ENCODE results near the gene SLC44A3. TPM values are rescaled to one million over a fixed set of nuclear protein-coding genes. Genes with fewer than 3 reads are reported as not detected.

SLC44A3 gene
- polyA plus RNA-seq, 1 of the 3 experiments (the other 2 are of a cell fraction) = 2.6 TPM

GRCh38 chr1:94801919-94802546 is 18.1 kb upstream of the SLC44A3 start:
- peak; percentile 47 for DNase-seq
- H3K4me1 ChIP-seq (ENCODE audit: control insufficient read depth in 1 of 2, insufficient read depth in 2 of 2, low read depth in 1 of 2, low read length in 1 of 2) = peaks cover 8 to 29% of the 10 kb centered on the region in 2 experiments; a peak in 3 of 4 replicates

GRCh38 chr1:94803106-94803505 is 17.1 kb upstream of the SLC44A3 start:
- no peak overlapping the region for H3K4me3 ChIP-seq (ENCODE audit: low read depth in 2 of 2, low read length in 1 of 2)
- TF ChIP-seq USF2 (IDR thresholded peaks at IDR 0.05; ENCODE audit: borderline replicate concordance, low read depth, low read length) (no peak), GATA2 (CRISPR knock-in tag; IDR thresholded peaks at IDR 0.05) (no peak), JUND (IDR thresholded peaks at IDR 0.05) (no peak), ELF1 (IDR thresholded peaks at IDR 0.05) (no peak), MEF2A (IDR thresholded peaks at IDR 0.05; ENCODE audit: borderline replicate concordance, low read depth) (no peak), GABPA (IDR thresholded peaks at IDR 0.05; ENCODE audit: low read depth) (no peak), RXRA (IDR thresholded peaks at IDR 0.05; ENCODE audit: borderline replicate concordance, low read depth) (no peak), MAX (IDR thresholded peaks at IDR 0.05; ENCODE audit: low read depth) (no peak), RAD21 (IDR thresholded peaks at IDR 0.05; ENCODE audit: low read length) (no peak), NFIC (IDR thresholded peaks at IDR 0.05; ENCODE audit: borderline replicate concordance) (no peak), FOXM1 (IDR thresholded peaks at IDR 0.05; ENCODE audit: low read depth) (no peak), EP300 (IDR thresholded peaks at IDR 0.05; ENCODE audit: borderline replicate concordance in 1 of 2, low read depth in 1 of 2, low read length in 1 of 2) (no peak), POLR2AphosphoS5 (IDR thresholded peaks at IDR 0.05; ENCODE audit: low read depth, low read length) (no peak), TAF1 (IDR thresholded peaks at IDR 0.05; ENCODE audit: borderline replicate concordance, low read depth, low read length) (no peak), EZH2phosphoT487 (IDR thresholded peaks at IDR 0.05; ENCODE audit: borderline replicate concordance, low read depth) (no peak)
- no peaks in the 10 kb centered on the region for H3F3A ChIP-seq (replicated peaks; ENCODE audit: insufficient read depth)
- no peaks in the 10 kb centered on the region for H3K9me3 ChIP-seq
- peak overlapping the region in 1 of 2 experiments; percentile 89; a peak in 2 of 4 replicates for H3K27ac ChIP-seq (ENCODE audit: low read depth in 2 of 2, low read length in 1 of 2)
- ChIA-PET POLR2A (no interaction called here), CTCF (interaction anchor here (0.6 to 6.9 kb wide), 21 partner anchors 18 to 777 kb away, joined by 3 to 82 read pairs (median 4); partner anchors contain the start of genes F3 and SLC44A3)
- H3K4me2 ChIP-seq = no peak overlapping the region
- DNase-seq = no peak
- no peak overlapping the region for H3K9ac ChIP-seq
- no peaks in the 10 kb centered on the region for H3K36me3 ChIP-seq (replicated peaks in 1 of 2; ENCODE audit: control insufficient read depth in 1 of 2, insufficient read depth in 2 of 2, low read length in 1 of 2)
- no peaks in the 10 kb centered on the region for H3K27me3 ChIP-seq (ENCODE audit: insufficient read depth)
- H2AFZ ChIP-seq (ENCODE audit: low read depth) = no peak overlapping the region
- H4K20me1 ChIP-seq (ENCODE audit: insufficient read depth) = no peaks in the 10 kb centered on the region
- H3K79me2 ChIP-seq (ENCODE audit: insufficient read depth) = no peaks in the 10 kb centered on the region
- WGBS (ENCODE audit: low lambda C conversion rate) = 92% methylated on average over 3 of the region's 3 CpGs
- no peaks in the 10 kb centered on the region for H3K9me2 ChIP-seq
- H3K4me1 ChIP-seq (ENCODE audit: control insufficient read depth in 1 of 2, insufficient read depth in 2 of 2, low read depth in 1 of 2, low read length in 1 of 2) = peaks cover 8 to 29% of the 10 kb centered on the region in 2 experiments; a peak in 3 of 4 replicates

More at GRCh38 chr1:94801919-94802546, 18.1 kb upstream of the SLC44A3 start:
- Histone ChIP-seq H3K4me3 (ENCODE audit: low read depth in 2 of 2, low read length in 1 of 2) (peak overlapping the region; percentile 19 to 58; a peak in 3 of 4 replicates), H3K79me2 (ENCODE audit: insufficient read depth) (no peaks in the 10 kb centered on the region), H3K4me2 (peak overlapping the region; percentile 80), H3F3A (replicated peaks; ENCODE audit: insufficient read depth) (no peaks in the 10 kb centered on the region), H3K27me3 (ENCODE audit: insufficient read depth) (no peaks in the 10 kb centered on the region), H3K9me3 (no peaks in the 10 kb centered on the region), H3K9me2 (no peaks in the 10 kb centered on the region), H4K20me1 (ENCODE audit: insufficient read depth) (no peaks in the 10 kb centered on the region), H2AFZ (ENCODE audit: low read depth) (peak overlapping the region; percentile 80), H3K27ac (ENCODE audit: low read depth in 2 of 2, low read length in 1 of 2) (peak overlapping the region; percentile 29 to 89; a peak in 3 of 4 replicates), H3K36me3 (replicated peaks in 1 of 2; ENCODE audit: control insufficient read depth in 1 of 2, insufficient read depth in 2 of 2, low read length in 1 of 2) (no peaks in the 10 kb centered on the region), H3K9ac (peak overlapping the region; percentile 45; the same call in 1 of the 2 replicates)
- TF ChIP-seq YY1 (IDR thresholded peaks at IDR 0.05; ENCODE audit: low read depth) = no peak
- peak; percentile 84 for TF ChIP-seq RAD21 (IDR thresholded peaks at IDR 0.05; ENCODE audit: low read length)
- peak; percentile 71 for TF ChIP-seq CTCF (IDR thresholded peaks at IDR 0.05)
- no peak for TF ChIP-seq RFX5 (IDR thresholded peaks at IDR 0.05; ENCODE audit: low read length)
- peak; percentile 35; the same call in 1 of the 2 replicates for TF ChIP-seq TCF12 (IDR thresholded peaks at IDR 0.05)
- TF ChIP-seq SIN3A (IDR thresholded peaks at IDR 0.05; ENCODE audit: borderline replicate concordance, low read depth, low read length) = no peak
- peak; percentile 84 for TF ChIP-seq SMC3 (IDR thresholded peaks at IDR 0.05; ENCODE audit: low read depth, low read length)
- TF ChIP-seq TEAD4 (IDR thresholded peaks at IDR 0.05; ENCODE audit: borderline replicate concordance, insufficient read depth) = no peak
- WGBS (ENCODE audit: low lambda C conversion rate) = 39% methylated on average over 5 of the region's 7 CpGs
- ChIA-PET POLR2A (no interaction called here), CTCF (interaction anchor here (0.6 to 6.9 kb wide), 19 partner anchors 20 to 776 kb away, joined by 3 to 82 read pairs (median 4); partner anchors contain the start of gene F3)

Measured in SK-N-SH (cell line).